CD4-positive, alpha-beta T cell (primary cell): ENCODE results near the gene OR10G8. TPM values are rescaled to one million over a fixed set of nuclear protein-coding genes. Genes with fewer than 3 reads are reported as not detected.
A peak's percentile ranks its signal among the peaks of the same experiment; 100 is the strongest.

Experiments
- ATAC-seq: fragments of 200-7000 bp; cut with Tn5 transposase; one replicate; pipeline ENCODE4 v1.10.0; 2022; ENCODE audit warnings: mild to moderate bottlenecking; ENCODE audit not compliant: poor library complexity
- CTCF ChIA-PET: fragments of 350-600 bp; sonication (Branson Sonifier 250); formaldehyde crosslinking; loops from one replicate; lab custom pipeline; 2021; ENCODE audit warnings: antibody characterized with exemption, inconsistent platforms; lab: Charles Lee
- POLR2A ChIA-PET: fragments of 350-600 bp; sonication (Branson Sonifier 250); formaldehyde crosslinking; loops from one replicate; lab custom pipeline; 2021; ENCODE audit warnings: antibody characterized with exemption, inconsistent platforms; lab: Charles Lee
- DNase-seq, 14 experiments: peaks; one replicate each; pipeline ENCODE4 v3.0.0-alpha.2; 2013 to 2020; ENCODE audit warnings: mixed read lengths in 2 of 14
- H3K27ac ChIP-seq, 2 donors: one replicate each; pipeline versions ENCODE4 v1.5.1 to v1.7.0; 2013; ENCODE audit warnings: low read length in 2 of 2, low read depth in 1 of 2, mild to moderate bottlenecking in 1 of 2
- H3K27me3 ChIP-seq, 2 experiments: 1 replicate in 1 of 2; 2 replicates in 1 of 2; pipeline versions ENCODE4 v1.6.1 to v1.7.0; 2013; ENCODE audit warnings: low read length in 2 of 2, control low read depth in 1 of 2, mild to moderate bottlenecking in 1 of 2, moderate library complexity in 1 of 2; ENCODE audit not compliant: insufficient read depth in 2 of 2, control insufficient read depth in 1 of 2
- H3K36me3 ChIP-seq: one replicate; pipeline ENCODE4 v1.6.1; 2013; ENCODE audit warnings: low read length, control low read depth; ENCODE audit not compliant: insufficient read depth
- H3K4me1 ChIP-seq: one replicate; pipeline ENCODE4 v1.6.1; 2013; ENCODE audit warnings: low read length, control low read depth; ENCODE audit not compliant: insufficient read depth
- H3K4me3 ChIP-seq: one replicate; pipeline ENCODE4 v1.5.1; 2013; ENCODE audit warnings: mild to moderate bottlenecking, low read length, moderate library complexity
- H3K9me3 ChIP-seq, 2 experiments: 1 replicate in 1 of 2; 2 replicates in 1 of 2; pipeline versions ENCODE4 v1.6.1 to v1.7.0; 2013; ENCODE audit warnings: low read length in 2 of 2, mild to moderate bottlenecking in 2 of 2, control low read depth in 1 of 2, moderate library complexity in 1 of 2; ENCODE audit not compliant: control insufficient read depth in 1 of 2, insufficient read depth in 1 of 2
- H3K27ac Mint-ChIP-seq: one replicate; pipeline ENCODE4 v1.8.0; 2020; ENCODE audit warnings: mixed read lengths
- H3K27me3 Mint-ChIP-seq: one replicate; pipeline ENCODE4 v1.8.0; 2021; ENCODE audit warnings: mixed read lengths
- H3K36me3 Mint-ChIP-seq: one replicate; pipeline ENCODE4 v1.8.0; 2021; ENCODE audit warnings: low read depth, mixed read lengths
- H3K4me1 Mint-ChIP-seq: one replicate; pipeline ENCODE4 v1.8.0; 2021; ENCODE audit warnings: low read depth, mixed read lengths
- H3K4me3 Mint-ChIP-seq: one replicate; pipeline ENCODE4 v1.8.0; 2020; ENCODE audit warnings: mild to moderate bottlenecking, mixed read lengths
- H3K9me3 Mint-ChIP-seq: one replicate; pipeline ENCODE4 v1.8.0; 2020; ENCODE audit warnings: mixed read lengths
- intact Hi-C, 2 experiments: fragments of 100-400 bp; cut with DNase I in 1 of 2; cut with micrococcal nuclease in 1 of 2; formaldehyde crosslinking; loops; one replicate each; pipeline versions ENCODE4 v1.15.1 to v1.9.0; 2023 to 2025; cut with DNase I, micrococcal nuclease
- total RNA-seq, 174 experiments: library from RNA in 2 of 174; stranded (reverse) in 2 of 174; gene quantifications; one replicate each; pipeline ENCODE4 v1.2.3 and lab custom pipeline; 2021 to 2026
- TF ChIP-seq, protein P1 (sequence below): fragments of 200-600 bp; IDR thresholded peaks from one replicate; pipeline ENCODE4 v1.8.0; 2022; ENCODE audit warnings: antibody characterized with exemption, mild to moderate bottlenecking

OR10G8 gene
- total RNA-seq, 2 experiments from 2014 or later: not detected

DNA sequence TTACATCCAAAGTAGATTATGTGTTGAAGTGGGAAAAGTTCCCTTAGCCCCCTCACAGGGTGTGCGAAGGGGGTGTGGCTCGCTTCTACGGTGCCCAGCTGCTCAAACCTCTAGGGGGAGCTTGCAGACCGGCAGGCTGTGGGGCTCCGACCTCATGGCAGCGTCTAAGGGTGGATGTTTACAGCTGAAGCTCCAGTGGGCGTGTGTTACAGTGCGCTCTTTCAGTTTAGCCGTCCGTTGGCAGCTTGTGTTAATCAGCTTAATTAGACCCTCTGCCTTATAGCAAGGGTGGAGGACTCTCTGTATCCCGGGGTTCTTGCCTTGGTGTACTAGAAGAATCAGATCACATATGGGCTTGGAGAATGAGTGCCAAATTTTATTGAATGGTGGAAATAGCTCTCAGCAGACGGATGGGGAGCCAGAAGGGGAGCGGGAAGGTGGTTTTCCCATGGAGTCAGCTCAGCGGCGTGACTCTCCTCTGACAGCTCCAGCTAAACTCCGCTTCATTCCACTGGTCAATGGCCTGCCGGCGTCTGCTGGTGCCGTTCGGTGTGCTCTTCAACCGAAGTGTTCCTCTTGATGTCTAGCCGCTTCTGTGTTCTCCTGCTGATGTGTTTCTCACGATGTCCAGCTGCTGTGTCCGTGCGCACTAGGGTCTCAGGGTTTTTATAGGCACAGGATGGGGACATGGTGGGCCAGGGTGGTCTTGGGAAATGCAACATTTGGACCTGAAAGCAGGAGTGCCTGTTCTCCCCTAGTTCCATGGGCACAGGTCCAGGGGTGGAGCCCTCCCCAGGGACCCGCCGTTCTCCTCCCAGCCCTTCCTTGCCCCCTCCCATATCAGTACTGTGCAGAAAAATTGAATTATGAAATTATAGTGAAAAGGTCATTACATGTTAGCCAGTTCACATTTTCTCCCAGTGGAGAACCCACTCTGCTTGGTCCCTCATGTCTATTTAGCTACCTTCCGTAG, 43.1 kb downstream of the OR10G8 start:
- Histone ChIP-seq H3K4me3 (no peak overlapping the region), H3K9me3 (peaks cover 0 to 3% of the 10 kb centered on the region in 2 experiments), H3K4me1 (peaks cover 6% of the 10 kb centered on the region), H3K27me3 (peaks cover 7 to 32% of the 10 kb centered on the region in 2 experiments), H3K27ac (no peak overlapping the region), H3K36me3 (no peaks in the 10 kb centered on the region)
- intact Hi-C loops: loop anchor here in 1 of 2 experiments (5.0 kb wide), 1 partner anchor 518 kb away; no protein-coding TSS in a partner anchor
- H3K27me3 Mint-ChIP-seq: peaks cover 68% of the 10 kb centered on the region
- peak in 11 of 14 experiments; percentile 7 to 49 (median 19) for DNase-seq
- H3K9me3 Mint-ChIP-seq: no peaks in the 10 kb centered on the region
- ChIA-PET CTCF (no interaction called here), POLR2A (no interaction called here)
- ATAC-seq: peak; percentile 68
- H3K4me3 Mint-ChIP-seq: no peak overlapping the region
- H3K36me3 Mint-ChIP-seq: no peaks in the 10 kb centered on the region
- TF ChIP-seq, protein P1, sequence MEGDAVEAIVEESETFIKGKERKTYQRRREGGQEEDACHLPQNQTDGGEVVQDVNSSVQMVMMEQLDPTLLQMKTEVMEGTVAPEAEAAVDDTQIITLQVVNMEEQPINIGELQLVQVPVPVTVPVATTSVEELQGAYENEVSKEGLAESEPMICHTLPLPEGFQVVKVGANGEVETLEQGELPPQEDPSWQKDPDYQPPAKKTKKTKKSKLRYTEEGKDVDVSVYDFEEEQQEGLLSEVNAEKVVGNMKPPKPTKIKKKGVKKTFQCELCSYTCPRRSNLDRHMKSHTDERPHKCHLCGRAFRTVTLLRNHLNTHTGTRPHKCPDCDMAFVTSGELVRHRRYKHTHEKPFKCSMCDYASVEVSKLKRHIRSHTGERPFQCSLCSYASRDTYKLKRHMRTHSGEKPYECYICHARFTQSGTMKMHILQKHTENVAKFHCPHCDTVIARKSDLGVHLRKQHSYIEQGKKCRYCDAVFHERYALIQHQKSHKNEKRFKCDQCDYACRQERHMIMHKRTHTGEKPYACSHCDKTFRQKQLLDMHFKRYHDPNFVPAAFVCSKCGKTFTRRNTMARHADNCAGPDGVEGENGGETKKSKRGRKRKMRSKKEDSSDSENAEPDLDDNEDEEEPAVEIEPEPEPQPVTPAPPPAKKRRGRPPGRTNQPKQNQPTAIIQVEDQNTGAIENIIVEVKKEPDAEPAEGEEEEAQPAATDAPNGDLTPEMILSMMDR: peak; percentile 11
- H3K4me1 Mint-ChIP-seq: peaks cover 6% of the 10 kb centered on the region
- H3K27ac Mint-ChIP-seq: no peak overlapping the region

DNA sequence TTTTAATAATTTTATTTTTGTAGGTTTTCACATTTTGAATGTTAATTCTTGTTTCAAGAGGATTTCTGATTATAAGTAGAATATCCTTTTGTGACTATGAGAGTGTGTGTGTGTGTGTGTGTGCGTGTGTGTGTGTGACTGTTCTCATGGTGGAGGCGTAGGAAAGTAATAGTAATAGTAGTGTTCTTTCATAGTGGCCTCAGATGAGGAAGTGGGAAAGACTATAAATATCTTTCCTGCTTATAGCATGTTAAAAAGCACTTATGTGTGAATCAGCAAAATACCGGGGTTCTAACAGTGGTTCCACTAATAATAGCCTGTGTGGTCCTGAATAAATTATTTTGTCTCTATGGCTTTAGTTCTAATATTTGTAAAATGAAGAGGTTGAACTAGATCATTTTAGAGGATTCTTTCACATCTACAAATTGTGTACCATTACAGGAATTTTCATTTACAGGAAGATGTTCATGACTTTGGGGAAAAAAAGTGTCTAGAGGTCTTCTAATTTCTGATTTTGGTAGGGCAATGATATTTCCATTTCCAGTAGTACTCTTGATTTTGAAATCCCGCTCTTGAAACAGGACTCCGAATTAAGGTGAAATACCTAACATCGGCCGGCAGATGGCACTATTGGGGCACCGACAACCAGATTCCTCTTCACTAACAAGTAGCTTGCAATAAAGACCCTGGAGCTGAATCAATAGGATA, 44.5 kb downstream of the OR10G8 start:
- no peak overlapping the region for H3K27ac ChIP-seq
- peaks cover 62% of the 10 kb centered on the region for H3K27me3 Mint-ChIP-seq

DNA sequence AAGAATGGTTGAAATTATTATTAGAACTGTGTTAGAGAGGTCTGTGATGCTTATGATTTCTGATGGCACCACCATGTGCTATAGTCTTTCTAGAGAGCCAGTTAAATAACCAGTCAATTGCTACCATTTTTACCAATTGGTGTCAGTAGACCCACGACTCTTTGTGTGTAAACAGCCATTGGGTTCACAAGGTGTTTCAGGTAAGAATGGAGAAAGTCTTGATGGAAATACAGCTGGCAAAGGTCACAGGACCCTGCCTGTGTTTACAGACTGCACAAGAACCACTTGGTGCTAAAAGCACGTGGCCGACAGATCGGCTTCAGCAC, 45.0 kb downstream of the OR10G8 start:
- Histone ChIP-seq H3K9me3 (peaks cover 0 to 3% of the 10 kb centered on the region in 2 experiments), H3K4me3 (no peak overlapping the region), H3K36me3 (no peaks in the 10 kb centered on the region), H3K27me3 (peaks cover 18 to 29% of the 10 kb centered on the region in 2 experiments), H3K4me1 (peaks cover 14% of the 10 kb centered on the region), H3K27ac (no peak overlapping the region)
- H3K4me1 Mint-ChIP-seq: peaks cover 12% of the 10 kb centered on the region
- H3K27ac Mint-ChIP-seq: no peak overlapping the region
- DNase-seq (no peak), ATAC-seq (no peak)
- TF ChIP-seq, protein P1: peak; percentile 59
- intact Hi-C loops: loop anchor here (1.0 to 5.0 kb wide), 2 partner anchors 124 to 516 kb away; no protein-coding TSS in a partner anchor
- H3K9me3 Mint-ChIP-seq: no peaks in the 10 kb centered on the region
- CTCF ChIA-PET: interaction anchor here (0.9 to 1.6 kb wide), 3 partner anchors 11 to 515 kb away, joined by 5 to 8 read pairs (median 6); no protein-coding TSS in a partner anchor
- peaks cover 62% of the 10 kb centered on the region for H3K27me3 Mint-ChIP-seq
- POLR2A ChIA-PET: no interaction called here
- no peaks in the 10 kb centered on the region for H3K36me3 Mint-ChIP-seq
- H3K4me3 Mint-ChIP-seq: no peak overlapping the region

More for the DNA sequence above, 44.5 kb downstream of the OR10G8 start:
- H3K36me3 ChIP-seq: no peaks in the 10 kb centered on the region
- Mint-ChIP-seq H3K4me3 (no peak overlapping the region), H3K4me1 (peaks cover 7% of the 10 kb centered on the region), H3K9me3 (no peaks in the 10 kb centered on the region), H3K27ac (no peak overlapping the region), H3K36me3 (no peaks in the 10 kb centered on the region)
- peaks cover 15 to 31% of the 10 kb centered on the region in 2 experiments for H3K27me3 ChIP-seq
- H3K4me3 ChIP-seq: no peak overlapping the region
- peaks cover 0 to 3% of the 10 kb centered on the region in 2 experiments for H3K9me3 ChIP-seq
- ChIA-PET CTCF (interaction anchor here (0.9 to 1.6 kb wide), 3 partner anchors 10 to 515 kb away, joined by 5 to 8 read pairs (median 6); no protein-coding TSS in a partner anchor), POLR2A (no interaction called here)
- H3K4me1 ChIP-seq: peaks cover 12% of the 10 kb centered on the region
- TF ChIP-seq, protein P1: peak; percentile 88
- peak; percentile 37 for ATAC-seq
- peak; percentile 43 to 80 (median 54) for DNase-seq
- intact Hi-C loops: loop anchor here (1.0 to 5.0 kb wide), 2 partner anchors 124 to 516 kb away; no protein-coding TSS in a partner anchor
